Gastroesophageal sphincter (tissue), 3 donors: ENCODE measurements around the gene MMP2.

Experiments used
- POLR2A ChIP-seq, 2 donors: fragments of 450-650 bp; IDR thresholded peaks; one replicate each; pipeline ENCODE4 v1.6.1; 2017; ENCODE audit warnings: antibody characterized with exemption in 2 of 2, mild to moderate bottlenecking in 2 of 2, moderate library complexity in 1 of 2
- POLR2AphosphoS5 ChIP-seq: sonication (generic); formaldehyde crosslinking; IDR thresholded peaks from one replicate; pipeline ENCODE4 v1.6.1; 2017; ENCODE audit warnings: antibody characterized with exemption
- TF ChIP-seq, protein P1 (sequence below), 4 experiments: fragments of 200-600 bp in 2 of 4; fragments of 450-650 bp in 2 of 4; sonication (generic) in 1 of 4; IDR thresholded peaks; one replicate each; pipeline ENCODE4 v1.5.1; 2017 to 2019; ENCODE audit warnings: antibody characterized with exemption in 4 of 4, mild to moderate bottlenecking in 2 of 4, moderate library complexity in 2 of 4

DNA sequence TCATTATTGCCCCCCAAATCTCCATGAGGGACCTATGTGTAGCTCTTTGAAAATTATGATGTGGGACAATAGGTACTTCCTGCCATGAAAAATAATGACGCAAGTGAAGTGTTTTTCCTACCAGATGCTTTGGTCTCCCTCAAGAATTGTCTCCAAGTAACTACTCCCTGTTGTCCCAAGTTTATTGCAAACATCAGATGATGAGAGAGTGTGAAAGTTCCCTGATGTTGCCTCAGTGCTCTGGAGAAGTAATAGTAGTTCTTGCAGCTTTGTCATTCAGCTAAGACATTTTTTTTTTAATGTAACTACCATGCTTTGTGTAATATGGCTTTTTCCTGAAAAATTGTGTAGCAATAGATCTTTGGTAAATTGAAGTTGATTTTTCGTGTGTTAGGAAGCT is 50.0 kb downstream of the MMP2 start:
- TF ChIP-seq, protein P1, sequence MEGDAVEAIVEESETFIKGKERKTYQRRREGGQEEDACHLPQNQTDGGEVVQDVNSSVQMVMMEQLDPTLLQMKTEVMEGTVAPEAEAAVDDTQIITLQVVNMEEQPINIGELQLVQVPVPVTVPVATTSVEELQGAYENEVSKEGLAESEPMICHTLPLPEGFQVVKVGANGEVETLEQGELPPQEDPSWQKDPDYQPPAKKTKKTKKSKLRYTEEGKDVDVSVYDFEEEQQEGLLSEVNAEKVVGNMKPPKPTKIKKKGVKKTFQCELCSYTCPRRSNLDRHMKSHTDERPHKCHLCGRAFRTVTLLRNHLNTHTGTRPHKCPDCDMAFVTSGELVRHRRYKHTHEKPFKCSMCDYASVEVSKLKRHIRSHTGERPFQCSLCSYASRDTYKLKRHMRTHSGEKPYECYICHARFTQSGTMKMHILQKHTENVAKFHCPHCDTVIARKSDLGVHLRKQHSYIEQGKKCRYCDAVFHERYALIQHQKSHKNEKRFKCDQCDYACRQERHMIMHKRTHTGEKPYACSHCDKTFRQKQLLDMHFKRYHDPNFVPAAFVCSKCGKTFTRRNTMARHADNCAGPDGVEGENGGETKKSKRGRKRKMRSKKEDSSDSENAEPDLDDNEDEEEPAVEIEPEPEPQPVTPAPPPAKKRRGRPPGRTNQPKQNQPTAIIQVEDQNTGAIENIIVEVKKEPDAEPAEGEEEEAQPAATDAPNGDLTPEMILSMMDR (IDR thresholded peaks at IDR 0.05), result no peak
- TF ChIP-seq POLR2A (IDR thresholded peaks at IDR 0.05), result no peak
- TF ChIP-seq POLR2AphosphoS5, result no peak
